Mesenchymal stem cell (in vitro differentiated cells and primary cell): Measurements from ENCODE around the gene SERPINH1.

Experiments used
- DNase-seq: peaks from one replicate; pipeline ENCODE4 v3.0.0-alpha.2; 2013
- H2AFZ ChIP-seq: one replicate; pipeline ENCODE4 v1.6.1; 2013; ENCODE audit warnings: low read depth, mild to moderate bottlenecking, control low read depth, inconsistent platforms, low read length, moderate library complexity
- H2AK5ac ChIP-seq: 2 replicates; pipeline ENCODE4 v1.6.1; 2013; ENCODE audit warnings: low read length, moderate library complexity, mild to moderate bottlenecking, inconsistent platforms; ENCODE audit not compliant: severe bottlenecking
- H2BK120ac ChIP-seq: one replicate; pipeline ENCODE4 v1.6.1; 2013; ENCODE audit warnings: low read depth, mild to moderate bottlenecking, inconsistent platforms, low read length, moderate library complexity
- H2BK12ac ChIP-seq, 2 experiments: one replicate each; pipeline ENCODE4 v1.6.1; 2013; ENCODE audit warnings: inconsistent platforms in 2 of 2, low read length in 2 of 2, mild to moderate bottlenecking in 2 of 2, moderate library complexity in 2 of 2, control low read depth in 1 of 2
- H2BK15ac ChIP-seq: one replicate; pipeline ENCODE4 v1.6.1; 2013; ENCODE audit warnings: mild to moderate bottlenecking, low read depth, inconsistent platforms; ENCODE audit not compliant: poor library complexity, severe bottlenecking
- H2BK5ac ChIP-seq: 2 replicates; pipeline ENCODE4 v1.6.1; 2013; ENCODE audit warnings: low read depth, mild to moderate bottlenecking, low read length, control low read depth, inconsistent platforms; ENCODE audit not compliant: poor library complexity, severe bottlenecking
- H3K14ac ChIP-seq, 2 experiments: one replicate each; pipeline ENCODE4 v1.6.1; 2013; ENCODE audit warnings: inconsistent platforms in 2 of 2, low read length in 2 of 2, control low read depth in 1 of 2, mild to moderate bottlenecking in 1 of 2, moderate library complexity in 1 of 2
- H3K18ac ChIP-seq, 2 experiments: one replicate each; pipeline ENCODE4 v1.6.1; 2013; ENCODE audit warnings: inconsistent platforms in 2 of 2, low read length in 2 of 2, control low read depth in 1 of 2, low read depth in 1 of 2, mild to moderate bottlenecking in 1 of 2
- H3K23ac ChIP-seq, 2 experiments: one replicate each; pipeline ENCODE4 v1.6.1; 2013; ENCODE audit warnings: inconsistent platforms in 2 of 2, low read length in 2 of 2, mild to moderate bottlenecking in 2 of 2, moderate library complexity in 2 of 2, control low read depth in 1 of 2
- H3K27ac ChIP-seq: 2 replicates; pipeline ENCODE4 v1.5.1; 2013; ENCODE audit warnings: mild to moderate bottlenecking, moderate library complexity, low read length, control low read depth, inconsistent platforms; ENCODE audit not compliant: poor library complexity, severe bottlenecking
- H3K27me3 ChIP-seq, 2 experiments: 2 replicates each; pipeline versions ENCODE4 v1.6.1 to v1.7.0; 2013; ENCODE audit warnings: low read length in 2 of 2, mild to moderate bottlenecking in 2 of 2, moderate library complexity in 2 of 2, control low read depth in 1 of 2, inconsistent platforms in 1 of 2; ENCODE audit not compliant: control insufficient read depth in 1 of 2, insufficient read depth in 1 of 2
- H3K36me3 ChIP-seq, 2 experiments: 2 replicates each; pipeline versions ENCODE4 v1.6.1 to v1.7.0; 2013; ENCODE audit warnings: low read length in 2 of 2, control low read depth in 1 of 2, inconsistent platforms in 1 of 2, low read depth in 1 of 2, mild to moderate bottlenecking in 1 of 2; ENCODE audit not compliant: insufficient read depth in 2 of 2, control insufficient read depth in 1 of 2
- H3K4ac ChIP-seq, 2 experiments: one replicate each; pipeline ENCODE4 v1.6.1; 2013; ENCODE audit warnings: inconsistent platforms in 2 of 2, low read length in 2 of 2, mild to moderate bottlenecking in 2 of 2, moderate library complexity in 2 of 2, control low read depth in 1 of 2, low read depth in 1 of 2
- H3K4me1 ChIP-seq: 2 replicates; pipeline ENCODE4 v1.6.1; 2013; ENCODE audit warnings: low read depth, low read length, control low read depth; ENCODE audit not compliant: control insufficient read depth, insufficient read depth
- H3K4me2 ChIP-seq: 2 replicates; pipeline ENCODE4 v1.6.1; 2013; ENCODE audit warnings: low read length, mild to moderate bottlenecking, inconsistent platforms; ENCODE audit not compliant: poor library complexity, severe bottlenecking
- H3K4me3 ChIP-seq, 2 experiments: 2 replicates each; pipeline versions ENCODE4 v1.5.1 to v1.7.0; 2013; ENCODE audit warnings: low read length in 2 of 2, mild to moderate bottlenecking in 2 of 2, control low read depth in 1 of 2, low read depth in 1 of 2; ENCODE audit not compliant: insufficient read depth in 1 of 2
- H3K79me1 ChIP-seq: replicated peaks from 2 replicates; pipeline ENCODE4 v1.6.1; 2013; ENCODE audit warnings: mild to moderate bottlenecking, control low read depth, low read length, inconsistent platforms; ENCODE audit not compliant: poor library complexity, severe bottlenecking
- H3K9ac ChIP-seq: 2 replicates; pipeline ENCODE4 v1.7.0; 2013; ENCODE audit warnings: mild to moderate bottlenecking, low read length, moderate library complexity
- H3K9me3 ChIP-seq: 2 replicates; pipeline ENCODE4 v1.7.0; 2013; ENCODE audit warnings: mild to moderate bottlenecking, low read length; ENCODE audit not compliant: control insufficient read depth
- H4K8ac ChIP-seq: one replicate; pipeline ENCODE4 v1.6.1; 2013; ENCODE audit warnings: inconsistent platforms, mild to moderate bottlenecking, low read length, moderate library complexity
- H4K91ac ChIP-seq: one replicate; pipeline ENCODE4 v1.6.1; 2013; ENCODE audit warnings: mild to moderate bottlenecking, low read length, inconsistent platforms
- WGBS: methylation state at CpG from one replicate; pipeline ENCODE4 v1.1.7; 2013; ENCODE audit warnings: mixed read lengths; 5-methylcytosine and 5-hydroxymethylcytosine counted together

The SERPINH1 gene

GRCh38 chr11:75563978-75564552 lies 2.0 kb downstream of the SERPINH1 start:
- peak overlapping the region; percentile 36 for H2BK5ac ChIP-seq
- H2BK120ac ChIP-seq = peak overlapping the region; percentile 1
- no peaks in the 10 kb centered on the region for H3K9me3 ChIP-seq
- H4K8ac ChIP-seq = peak overlapping the region; percentile 77
- H4K91ac ChIP-seq = peak overlapping the region; percentile 83
- H2AK5ac ChIP-seq = peak overlapping the region; percentile 99
- no peak overlapping the region for H2BK15ac ChIP-seq
- H2BK12ac ChIP-seq = peak overlapping the region; percentile 61 to 83
- H3K36me3 ChIP-seq = peaks cover 29 to 35% of the 10 kb centered on the region in 2 experiments
- peak overlapping the region in 1 of 2 experiments; percentile 2 for H3K23ac ChIP-seq
- peak overlapping the region; percentile 58 to 98 for H3K4ac ChIP-seq
- H3K79me1 ChIP-seq = peaks cover 2% of the 10 kb centered on the region
- WGBS = 0% methylated on average over 9 of the region's 9 CpGs
- no peak overlapping the region for H2AFZ ChIP-seq
- H3K4me3 ChIP-seq = peak overlapping the region; percentile 86 to 92
- DNase-seq = peak; percentile 90
- peak overlapping the region; percentile 82 for H3K4me2 ChIP-seq
- peaks cover 51% of the 10 kb centered on the region for H3K4me1 ChIP-seq
- H3K18ac ChIP-seq = peak overlapping the region; percentile 68 to 84
- no peaks in the 10 kb centered on the region for H3K27me3 ChIP-seq
- H3K27ac ChIP-seq = peak overlapping the region; percentile 99
- peak overlapping the region in 1 of 2 experiments; percentile 98 for H3K14ac ChIP-seq
- peak overlapping the region; percentile 95 for H3K9ac ChIP-seq

GRCh38 chr11:75565221-75565814 lies 3.3 kb downstream of the SERPINH1 start:
- peak; percentile 88 for DNase-seq

GRCh38 chr11:75565916-75566762 lies 4.1 kb downstream of the SERPINH1 start:
- H3K27me3 ChIP-seq = no peaks in the 10 kb centered on the region

More at GRCh38 chr11:75565221-75565814, 3.3 kb downstream of the SERPINH1 start:
- no peak overlapping the region for H2BK15ac ChIP-seq
- H3K9me3 ChIP-seq = no peaks in the 10 kb centered on the region
- H2AK5ac ChIP-seq = peak overlapping the region; percentile 89
- peaks cover 41 to 47% of the 10 kb centered on the region in 2 experiments for H3K36me3 ChIP-seq
- 25% methylated on average over 5 of the region's 5 CpGs for WGBS
- no peak overlapping the region for H3K14ac ChIP-seq
- peak overlapping the region; percentile 99 for H3K27ac ChIP-seq
- peaks cover 6% of the 10 kb centered on the region for H3K79me1 ChIP-seq
- peak overlapping the region in 1 of 2 experiments; percentile 64 for H3K18ac ChIP-seq
- peak overlapping the region; percentile 26 for H2BK5ac ChIP-seq
- H3K23ac ChIP-seq = peak overlapping the region in 1 of 2 experiments; percentile 11
- H2BK120ac ChIP-seq = no peak overlapping the region
- H2AFZ ChIP-seq = no peak overlapping the region
- peaks cover 48% of the 10 kb centered on the region for H3K4me1 ChIP-seq
- peak overlapping the region in 1 of 2 experiments; percentile 86 for H3K4me3 ChIP-seq
- H3K4ac ChIP-seq = no peak overlapping the region
- peak overlapping the region; percentile 95 for H3K9ac ChIP-seq
- no peak overlapping the region for H2BK12ac ChIP-seq
- no peak overlapping the region for H3K4me2 ChIP-seq
- H4K8ac ChIP-seq = no peak overlapping the region
- no peak overlapping the region for H4K91ac ChIP-seq
- H3K27me3 ChIP-seq = no peaks in the 10 kb centered on the region

More at GRCh38 chr11:75565916-75566762, 4.1 kb downstream of the SERPINH1 start:
- peak overlapping the region; percentile 24 for H2BK5ac ChIP-seq
- H3K9ac ChIP-seq = peak overlapping the region; percentile 95
- WGBS = 96% methylated on average over 43 of the region's 43 CpGs
- H2AFZ ChIP-seq = no peak overlapping the region
- DNase-seq = no peak
- peak overlapping the region; percentile 18 for H3K4me2 ChIP-seq
- H2BK15ac ChIP-seq = no peak overlapping the region
- H2BK12ac ChIP-seq = no peak overlapping the region
- no peak overlapping the region for H3K14ac ChIP-seq
- no peak overlapping the region for H4K8ac ChIP-seq
- no peak overlapping the region for H4K91ac ChIP-seq
- peak overlapping the region; percentile 69 for H2AK5ac ChIP-seq
- H3K4me1 ChIP-seq = peaks cover 52% of the 10 kb centered on the region
- no peaks in the 10 kb centered on the region for H3K9me3 ChIP-seq
- no peak overlapping the region for H3K4ac ChIP-seq
- H3K18ac ChIP-seq = peak overlapping the region in 1 of 2 experiments; percentile 5
- peaks cover 12% of the 10 kb centered on the region for H3K79me1 ChIP-seq
- peak overlapping the region; percentile 99 for H3K27ac ChIP-seq
- peak overlapping the region in 1 of 2 experiments; percentile 86 for H3K4me3 ChIP-seq
- H3K36me3 ChIP-seq = peaks cover 48 to 55% of the 10 kb centered on the region in 2 experiments
- H3K23ac ChIP-seq = no peak overlapping the region
- no peak overlapping the region for H2BK120ac ChIP-seq
